ENCODE measurements around the gene HMGCS2.

- TF ChIP-seq POLR2AphosphoS5 (IDR thresholded peaks at IDR 0.05; ENCODE audit: borderline replicate concordance, low read depth, low read length) = no peak
- TF ChIP-seq EZH2 (IDR thresholded peaks at IDR 0.05) = no peak
Observed at GRCh38 chr1:119774746-119775490, 6.2 kb upstream of the HMGCS2 start.

Data from SK-N-MC (cell line).